GM18861 (cell line): ENCODE data around the gene FCRLB.
"Not testable (repeated sequence)": the region's sequence is repeated elsewhere in the genome, so short reads cannot be mapped to it uniquely, and the experiment has no call there.

Experiments
- ATAC-seq: cut with Tn5 transposase; IDR thresholded peaks from one replicate; pipeline ENCODE4 v1.9.1; 2021; ENCODE audit not compliant: unreplicated experiment

FCRLB gene

DNA sequence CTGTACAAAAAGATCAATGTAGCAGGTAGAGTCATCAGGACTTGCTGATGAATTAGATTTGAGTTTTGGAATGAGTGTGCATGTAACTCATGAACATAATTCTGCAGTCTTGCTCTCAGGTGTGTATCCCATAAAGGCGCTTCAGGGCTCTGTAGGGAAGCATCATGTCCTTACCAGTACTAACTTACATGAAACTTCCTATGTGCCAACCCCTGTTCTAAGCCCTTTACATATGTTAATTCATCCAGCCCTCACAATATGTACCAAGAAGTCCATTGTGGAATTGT, 2.1 kb upstream of the FCRLB start:
- ATAC-seq, result peak; percentile 37

DNA sequence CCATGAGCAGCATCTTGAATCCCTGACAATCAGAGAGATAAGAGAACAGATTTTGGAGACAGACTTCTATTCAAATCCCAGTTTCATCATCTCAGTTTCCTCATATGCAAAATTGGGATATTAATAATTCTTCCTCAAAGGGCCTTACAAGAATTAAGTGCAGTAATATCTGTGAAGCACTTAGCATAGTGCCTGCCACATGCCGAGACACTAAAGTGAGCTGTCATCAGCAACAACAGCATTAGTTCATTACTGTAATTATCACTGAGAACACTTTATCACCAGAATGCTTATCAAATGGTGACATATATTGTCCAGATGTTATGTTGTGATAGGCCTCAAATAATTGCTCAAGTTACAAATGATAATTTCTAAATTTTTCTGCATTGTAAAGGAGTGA, 922 bp upstream of the FCRLB start:
- no peak for ATAC-seq

DNA sequence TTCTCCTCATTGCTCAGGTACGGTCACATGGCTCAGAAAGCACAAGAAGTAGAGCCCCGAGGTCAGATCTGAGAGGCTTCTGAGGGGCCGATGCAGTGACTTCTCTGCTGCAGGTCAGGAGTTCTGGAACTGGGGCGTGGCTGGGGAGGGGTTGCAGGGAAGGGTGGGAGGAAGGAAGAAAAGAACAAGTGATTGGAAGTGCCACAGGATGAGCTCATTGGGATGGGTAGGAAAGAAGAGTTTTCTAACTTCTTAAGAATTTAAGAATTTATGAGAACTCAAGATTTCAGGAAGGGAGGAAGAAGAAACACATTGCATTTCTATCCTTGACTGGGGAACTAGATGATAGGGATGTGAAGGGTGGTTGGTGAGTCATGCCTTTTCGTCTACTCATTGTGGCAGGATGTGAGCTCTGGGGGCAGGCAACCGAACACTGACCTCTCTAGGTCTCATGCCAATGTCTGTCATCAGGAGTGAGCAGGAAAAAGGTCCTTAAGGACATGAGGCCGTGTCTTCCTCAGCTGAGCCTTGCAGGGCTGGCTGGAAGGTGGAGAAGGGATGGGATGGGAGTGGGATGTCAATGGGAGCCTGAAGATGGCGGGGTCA, 497 bp downstream of the FCRLB start:
- no peak for ATAC-seq

DNA sequence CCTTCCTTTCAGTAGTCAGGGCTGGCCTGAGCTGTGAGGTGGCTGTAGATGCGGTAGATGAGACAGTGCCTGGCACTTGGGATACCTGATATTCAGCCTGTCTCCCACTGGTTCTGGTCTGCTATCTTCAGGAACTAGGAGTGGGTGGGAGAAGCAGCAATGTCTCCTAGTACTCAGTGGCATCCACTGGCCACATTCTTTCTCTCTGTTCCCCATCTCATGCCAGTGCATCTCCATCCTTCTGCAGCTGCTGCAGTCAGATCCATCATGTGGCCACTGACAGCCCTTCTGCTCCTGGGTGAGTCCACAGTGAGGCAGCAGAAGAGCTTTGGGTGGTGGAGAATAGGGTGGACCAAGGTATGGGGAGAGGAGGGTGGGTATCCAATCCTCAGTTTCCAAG, 1.1 kb downstream of the FCRLB start:
- ATAC-seq, result no peak

DNA sequence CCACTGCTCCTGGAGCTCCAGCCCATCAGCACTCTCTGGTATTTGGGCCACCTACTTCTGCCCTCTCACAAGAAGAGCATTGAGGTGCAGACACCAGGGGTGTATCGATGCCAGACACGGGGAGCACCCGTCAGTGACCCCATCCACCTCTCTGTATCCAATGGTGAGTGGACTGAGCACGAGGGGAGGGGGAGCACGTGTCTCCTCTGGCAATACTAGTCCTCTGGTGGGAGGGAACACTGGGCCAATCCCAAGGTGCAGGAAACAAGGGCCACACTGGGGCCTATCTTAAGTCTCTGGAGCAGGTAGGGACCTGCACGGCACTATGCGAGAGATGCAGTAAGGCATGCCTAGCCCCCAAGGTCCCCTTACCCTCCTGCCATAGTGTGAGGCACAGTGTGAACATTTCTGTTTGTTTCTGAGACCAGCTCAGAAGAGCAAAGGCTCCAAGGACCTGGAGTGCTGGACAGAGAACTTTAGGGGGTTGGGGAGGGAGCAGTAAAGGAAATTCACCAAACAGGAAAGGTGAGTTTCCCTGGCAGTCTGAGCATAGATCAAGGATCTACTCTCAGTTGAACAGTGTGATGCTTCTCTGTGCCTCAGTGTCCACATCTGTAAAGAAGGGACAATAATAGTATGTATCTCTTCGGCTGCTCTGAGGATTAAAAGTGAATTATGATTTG, 2.3 kb downstream of the FCRLB start:
- no peak for ATAC-seq

DNA sequence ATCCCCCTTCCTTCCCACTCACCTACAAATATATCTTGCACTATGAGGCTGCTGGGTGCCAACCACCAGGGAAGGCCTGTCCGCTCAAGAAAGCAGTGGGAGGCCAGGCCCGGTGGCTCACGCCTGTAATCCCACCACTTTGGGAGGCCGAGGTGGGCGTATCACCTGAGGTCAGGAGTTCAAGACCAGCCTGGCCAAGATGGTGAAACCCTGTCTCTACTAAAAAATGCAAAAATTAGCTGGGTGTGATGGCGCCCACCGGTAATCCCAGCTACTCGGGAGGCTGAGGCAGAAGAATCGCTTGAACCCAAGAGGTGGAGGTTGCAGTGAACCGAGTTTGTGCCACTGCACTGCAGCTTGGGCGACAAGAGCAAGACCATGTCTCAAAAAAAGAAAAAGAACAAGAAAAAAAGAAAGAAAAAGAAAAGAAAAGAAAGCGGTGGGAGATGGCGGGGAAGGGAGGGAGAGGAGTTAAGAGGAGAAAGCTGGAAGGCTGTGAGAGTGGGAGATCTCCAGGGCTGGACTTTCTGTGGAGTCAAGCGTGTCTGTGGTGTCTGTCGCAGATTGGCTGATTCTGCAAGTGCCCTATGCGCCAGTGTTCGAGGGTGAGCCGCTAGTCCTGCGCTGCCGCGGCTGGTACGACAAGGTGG, 4.0 kb downstream of the FCRLB start:
- not testable (repeated sequence) for ATAC-seq

DNA sequence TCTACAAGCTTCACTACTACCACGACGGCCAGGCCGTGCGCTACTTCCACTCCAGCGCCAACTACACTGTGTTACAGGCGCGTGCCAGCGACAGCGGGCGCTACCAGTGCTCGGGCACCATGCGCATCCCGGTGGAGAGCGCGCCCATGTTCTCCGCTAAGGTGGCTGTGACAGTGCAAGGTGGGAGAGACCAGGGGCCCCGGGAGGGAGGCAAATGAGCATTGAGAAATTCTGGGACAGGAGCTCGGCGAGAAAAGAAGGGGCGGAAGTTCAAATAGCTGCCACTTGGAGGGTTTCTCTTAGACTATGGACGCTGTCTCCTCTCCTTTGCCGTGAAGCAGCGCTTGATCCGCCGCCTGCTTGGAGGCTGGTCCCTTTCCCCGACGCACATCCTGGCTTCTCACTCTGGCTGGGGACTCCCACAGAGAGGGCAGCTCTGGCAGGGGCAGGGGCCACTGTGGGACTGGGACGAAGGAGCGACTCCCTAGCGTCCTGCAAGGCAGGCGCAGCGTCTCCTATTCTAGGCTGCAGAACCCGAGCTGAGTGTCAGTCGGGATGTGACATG, 4.6 kb downstream of the FCRLB start:
- no peak for ATAC-seq

DNA sequence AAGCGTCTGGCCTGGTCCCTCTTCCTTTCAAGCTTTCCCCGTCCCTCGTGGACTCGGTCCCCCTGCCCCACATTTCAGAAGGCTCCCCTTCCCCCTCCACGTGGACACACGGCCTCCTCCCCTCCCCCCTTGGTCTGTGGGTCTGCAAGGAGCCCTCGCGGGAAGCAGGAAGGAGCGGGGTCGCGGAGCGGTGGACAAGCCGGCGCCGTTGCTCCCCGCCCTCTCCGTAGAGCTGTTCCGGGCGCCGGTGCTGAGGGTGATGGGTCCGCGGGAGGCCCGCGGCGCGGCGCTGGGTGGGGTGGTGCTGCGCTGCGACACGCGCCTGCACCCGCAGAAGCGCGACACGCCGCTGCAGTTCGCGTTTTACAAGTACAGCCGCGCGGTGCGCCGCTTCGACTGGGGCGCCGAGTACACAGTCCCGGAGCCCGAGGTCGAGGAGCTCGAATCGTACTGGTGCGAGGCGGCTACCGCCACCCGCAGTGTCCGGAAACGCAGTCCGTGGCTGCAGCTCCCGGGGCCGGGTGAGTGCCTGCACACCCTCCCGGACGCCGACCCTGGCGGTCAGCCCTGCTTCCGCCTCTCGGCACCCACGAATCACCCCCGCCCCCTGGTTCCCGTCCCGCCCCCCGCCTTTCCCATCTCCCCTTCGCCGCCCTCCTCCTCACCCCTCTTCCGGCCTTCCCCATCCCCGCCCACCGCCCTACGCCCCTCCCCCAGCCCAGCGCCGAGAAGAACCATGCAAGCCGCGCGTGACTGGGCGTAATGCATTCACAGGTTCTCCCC, 5.3 kb downstream of the FCRLB start:
- ATAC-seq, result peak; percentile 47

DNA sequence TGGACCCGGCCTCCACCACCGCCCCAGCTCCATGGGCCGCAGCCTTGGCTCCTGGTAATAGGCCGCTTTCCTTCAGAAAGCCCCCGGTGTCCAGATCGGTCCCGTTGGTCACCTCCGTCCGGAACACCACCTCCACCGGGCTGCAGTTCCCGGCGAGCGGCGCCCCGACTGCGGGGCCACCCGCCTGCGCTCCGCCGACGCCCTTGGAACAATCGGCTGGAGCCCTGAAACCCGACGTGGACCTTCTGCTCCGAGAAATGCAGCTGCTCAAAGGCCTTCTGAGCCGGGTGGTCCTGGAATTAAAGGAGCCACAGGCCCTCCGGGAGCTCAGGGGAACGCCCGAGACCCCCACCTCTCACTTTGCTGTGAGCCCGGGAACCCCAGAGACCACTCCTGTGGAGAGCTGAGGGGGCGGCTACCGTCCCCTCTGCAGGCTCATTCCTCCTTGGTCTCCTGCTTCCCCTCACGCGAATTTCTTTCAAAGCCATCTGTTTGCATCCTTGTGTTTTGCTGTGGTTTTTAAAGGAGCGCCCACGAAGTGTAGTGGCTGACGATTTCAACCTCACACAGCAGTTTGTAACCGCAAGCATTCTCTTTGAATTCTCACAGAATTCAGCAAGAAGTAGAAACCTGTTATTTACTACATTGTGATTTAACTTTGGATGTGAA, 6.0 kb downstream of the FCRLB start:
- peak; percentile 8 for ATAC-seq

DNA sequence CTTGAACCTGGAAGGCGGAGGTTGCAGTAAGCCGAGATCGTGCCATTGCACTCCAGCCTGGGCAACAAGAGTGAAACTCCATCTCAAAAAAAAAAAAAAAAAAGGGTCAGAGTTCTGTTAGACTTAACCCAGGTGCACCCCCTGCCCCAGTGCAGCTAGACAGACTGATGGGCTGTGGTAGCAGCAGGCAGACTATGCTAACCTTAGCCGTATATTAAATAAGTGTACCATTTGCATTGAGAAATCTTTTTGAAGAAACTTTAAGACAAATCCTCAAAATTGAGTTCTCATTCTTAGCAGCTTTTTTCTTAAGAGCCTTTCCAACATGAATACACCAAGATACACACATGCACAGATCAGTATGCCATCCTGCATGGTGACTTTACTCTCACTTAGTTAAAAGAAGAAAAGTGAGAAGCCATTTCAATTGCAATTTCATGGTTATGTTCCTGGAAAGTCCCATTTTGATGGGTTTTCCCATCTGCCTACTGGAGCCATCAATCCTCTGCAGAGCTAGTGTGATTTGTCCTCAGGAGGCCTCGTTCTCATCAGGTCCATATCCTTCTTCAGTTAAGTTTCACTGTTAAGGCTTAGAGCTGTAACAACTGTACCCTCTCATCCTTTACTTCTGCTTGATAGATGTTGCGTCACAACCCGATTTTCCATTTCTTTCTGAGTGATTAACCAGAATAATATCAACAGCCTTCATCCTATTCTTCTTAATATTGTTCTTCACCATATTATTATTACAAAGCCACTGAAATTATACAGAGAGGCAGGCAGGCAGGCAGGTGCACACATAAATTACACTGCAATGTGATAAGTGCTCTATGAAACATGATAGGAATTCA, 7.3 kb downstream of the FCRLB start:
- no peak for ATAC-seq

DNA sequence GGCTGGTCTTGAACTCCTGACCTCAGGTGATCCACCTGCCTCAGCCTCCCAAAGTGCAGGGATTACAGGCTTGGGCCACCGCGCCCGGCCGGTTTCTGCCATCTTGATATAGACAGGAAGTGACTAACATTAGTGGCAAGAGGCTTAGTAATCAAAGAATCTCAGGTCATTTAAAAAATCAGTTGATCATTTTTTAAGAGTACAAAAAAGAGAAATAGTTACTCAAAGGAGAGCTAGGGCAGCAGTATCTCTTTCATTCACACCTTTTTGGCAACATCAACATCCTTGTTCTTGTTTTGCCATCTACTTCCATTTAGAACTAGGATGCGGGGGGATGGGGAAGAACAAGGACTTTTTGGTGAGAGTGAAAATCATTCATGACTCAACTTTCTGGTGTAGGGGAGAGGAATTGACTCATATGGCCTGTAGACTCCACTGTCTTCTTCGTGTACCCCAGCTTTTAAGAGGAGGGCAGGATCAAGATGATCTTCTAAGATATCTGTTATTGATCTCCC, 8.8 kb downstream of the FCRLB start:
- no peak for ATAC-seq

DNA sequence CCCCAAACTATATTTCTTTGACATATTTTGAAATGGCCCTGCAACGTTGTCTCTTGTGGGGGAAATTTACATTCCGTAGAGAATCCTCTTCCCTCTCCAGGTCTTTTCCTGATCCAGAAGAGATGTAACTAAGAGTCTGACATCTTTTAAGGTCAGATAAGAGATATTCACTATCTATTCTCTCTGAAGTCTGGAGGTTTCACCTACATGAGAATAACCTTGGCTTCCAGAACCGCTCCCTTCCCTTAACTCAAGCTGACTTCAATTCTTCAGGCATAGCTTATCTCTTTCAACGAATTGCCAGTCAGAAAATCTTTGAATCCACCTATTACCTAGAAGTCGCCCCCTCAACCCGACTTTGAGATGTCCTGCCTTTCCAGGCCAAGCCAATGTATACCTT, 9.9 kb downstream of the FCRLB start:
- no peak for ATAC-seq

DNA sequence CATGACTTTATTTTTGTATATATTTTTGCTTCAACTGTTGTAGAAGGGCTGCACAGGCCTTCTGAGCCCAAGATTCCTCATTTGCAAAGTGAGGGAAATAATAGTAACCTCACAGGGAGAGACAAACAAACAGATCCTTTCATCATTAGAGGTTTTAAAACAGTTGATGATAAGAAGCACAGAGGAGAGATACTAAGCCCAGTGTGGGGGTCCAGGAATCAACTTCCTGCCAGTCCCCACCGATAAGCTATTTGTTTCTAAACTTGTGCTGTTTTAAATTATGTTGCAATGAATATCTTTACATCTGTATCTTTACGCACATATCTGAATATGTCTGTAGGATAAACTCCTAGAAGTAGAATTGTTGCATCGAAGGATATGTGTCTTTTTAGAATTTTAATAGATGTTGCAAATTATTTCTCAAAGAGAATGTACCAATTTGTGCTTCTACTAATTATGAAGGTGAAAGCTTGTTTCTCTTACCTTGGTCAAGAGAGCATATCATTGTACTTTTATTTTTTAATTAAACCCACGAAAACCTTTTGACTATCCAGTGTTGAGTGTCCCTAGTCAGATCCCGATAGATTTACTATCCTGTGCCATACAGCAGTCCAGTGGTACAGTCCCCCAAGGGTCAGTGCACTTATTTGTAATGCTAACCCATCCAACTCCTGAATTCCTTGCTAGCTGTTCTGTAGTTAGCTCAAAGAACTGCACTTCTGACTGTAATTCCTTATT, 10.8 kb downstream of the FCRLB start:
- no peak for ATAC-seq

DNA sequence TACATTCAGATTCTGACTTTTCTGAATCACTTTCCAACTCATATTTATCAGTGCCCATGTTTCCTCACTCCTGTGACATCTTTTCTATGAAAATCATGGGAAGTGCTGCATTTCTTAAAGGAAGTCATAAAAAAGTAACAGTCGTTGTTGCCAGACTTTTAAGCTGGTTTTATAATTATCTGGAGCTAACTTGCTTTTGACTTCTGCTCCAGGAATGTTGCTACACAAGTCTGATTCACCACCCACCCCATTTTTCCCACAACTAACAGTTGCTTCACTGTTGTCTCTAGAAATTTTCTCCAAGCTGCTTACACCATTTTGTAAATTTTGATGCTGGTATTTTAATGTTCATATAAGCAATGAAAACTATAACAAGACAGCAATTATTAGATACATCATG, 12.2 kb downstream of the FCRLB start:
- no peak for ATAC-seq

DNA sequence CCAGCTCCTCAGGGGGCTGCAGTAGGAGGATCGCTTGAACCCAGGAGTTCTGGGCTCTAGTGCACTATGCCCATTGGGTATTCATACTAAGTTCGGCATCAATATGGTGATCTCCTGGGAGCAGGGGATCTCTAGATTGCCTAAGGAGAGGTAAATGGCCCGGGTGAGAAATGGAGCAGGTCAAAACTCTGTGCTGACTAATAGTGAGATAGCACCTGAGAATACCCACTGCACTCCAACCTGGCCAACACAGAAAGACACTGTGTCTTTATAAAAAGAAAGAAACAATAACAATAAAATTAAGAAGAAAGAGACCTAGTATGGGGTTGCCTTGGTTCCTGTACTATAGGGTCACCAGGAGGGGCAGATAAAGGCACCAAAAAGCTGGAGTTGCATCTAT, 14.5 kb downstream of the FCRLB start:
- no peak for ATAC-seq

DNA sequence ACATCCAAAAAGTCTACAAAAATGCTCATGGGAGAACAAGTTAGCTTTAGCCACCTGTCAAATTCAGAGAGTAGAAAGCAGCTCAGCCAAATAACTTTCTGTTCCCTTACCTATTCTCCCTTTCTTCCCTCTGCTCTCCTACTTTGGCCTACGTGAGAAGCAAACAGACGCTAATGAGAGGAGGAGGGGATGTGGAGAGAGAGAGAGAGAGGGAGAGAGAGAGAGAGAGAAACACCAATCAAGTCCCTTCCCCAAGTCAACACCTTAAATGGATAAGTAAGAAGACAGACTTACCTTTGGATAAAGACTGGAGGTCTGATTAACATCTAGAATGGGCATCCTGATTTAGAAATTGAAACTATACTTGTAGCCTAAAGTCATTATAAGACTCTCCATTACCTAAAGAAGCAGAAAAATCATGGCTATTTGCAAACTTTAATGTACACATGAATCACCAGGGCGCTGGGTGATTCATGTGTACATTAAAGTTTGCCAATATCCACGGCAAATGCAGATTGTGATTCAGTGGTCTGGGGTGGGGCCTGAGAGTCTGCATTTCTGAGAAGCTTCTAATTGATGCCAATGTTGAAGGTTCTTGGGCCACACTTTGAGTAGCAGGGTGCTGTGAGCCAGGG, 15.1 kb downstream of the FCRLB start:
- no peak for ATAC-seq

DNA sequence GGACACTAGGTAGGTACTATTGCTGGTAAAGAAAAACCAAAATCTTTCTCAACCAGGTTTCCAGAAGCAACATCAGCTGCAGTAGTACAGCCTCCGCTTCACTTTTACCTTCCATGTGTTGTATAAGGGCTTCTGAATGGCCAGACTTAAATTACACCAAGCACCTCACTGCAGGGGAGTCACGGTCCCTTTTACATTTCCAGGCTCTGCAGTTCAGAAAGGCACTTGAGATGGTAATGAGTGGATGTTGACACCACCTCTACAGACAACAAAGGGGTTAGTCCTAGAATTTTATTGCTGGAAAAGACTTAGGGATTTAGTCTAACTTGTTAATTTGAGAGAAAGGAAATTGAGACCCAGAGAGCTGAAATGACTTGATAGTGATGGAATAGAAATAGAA, 16.3 kb downstream of the FCRLB start:
- ATAC-seq, result no peak

DNA sequence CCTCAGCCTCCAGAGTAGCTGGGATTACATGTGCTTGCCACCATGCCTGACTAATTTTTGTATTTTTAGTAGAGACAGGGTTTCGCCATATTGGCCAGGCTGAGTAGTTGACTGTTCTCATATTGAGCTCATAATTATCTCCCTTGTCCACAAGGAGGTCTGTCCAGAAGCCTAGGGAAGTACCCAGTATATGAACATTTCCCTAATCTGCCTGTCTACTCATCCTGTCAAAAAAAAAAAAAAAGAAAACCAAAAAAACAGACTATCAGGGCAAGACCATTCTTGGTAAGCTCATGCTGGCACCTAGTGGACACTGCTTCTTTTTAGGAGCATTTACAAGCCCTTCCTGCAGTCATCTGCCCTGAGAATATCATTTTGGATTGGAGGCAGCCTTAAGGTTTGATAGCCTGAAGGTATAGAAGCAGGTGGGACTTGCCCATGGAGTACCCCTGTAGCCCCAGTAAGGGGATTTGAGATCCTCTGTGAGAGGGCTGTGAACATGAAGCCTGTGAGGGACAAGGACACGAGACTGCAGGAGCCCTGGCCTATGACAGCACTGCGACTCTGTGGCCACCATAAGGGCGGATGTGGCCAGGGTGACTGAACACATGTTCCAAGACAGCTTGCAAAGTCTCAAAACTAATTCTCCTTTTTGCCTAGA, 17.4 kb downstream of the FCRLB start:
- peak; percentile 44 for ATAC-seq
